WERI-Rb-1 (cell line): Measurements from ENCODE around the gene TCF12.

Source experiments
- DNase-seq: peaks from one replicate; pipeline ENCODE4 v3.0.0-alpha.2; 2020
- H3K27ac ChIP-seq: fragments of 250-450 bp; sonication (Bioruptor Pico); 2 replicates; pipeline ENCODE4 v1.5.1; 2020; ENCODE audit warnings: mild to moderate bottlenecking, moderate library complexity
- H3K27me3 ChIP-seq: fragments of 250-450 bp; sonication (Bioruptor Pico); 2 replicates; pipeline ENCODE4 v1.5.1; 2021; ENCODE audit warnings: mild to moderate bottlenecking, low read depth, moderate library complexity; ENCODE audit not compliant: insufficient read depth, severe bottlenecking
- H3K36me3 ChIP-seq: fragments of 250-450 bp; sonication (Bioruptor Pico); 2 replicates; pipeline ENCODE4 v1.5.1; 2020; ENCODE audit warnings: mild to moderate bottlenecking, moderate library complexity
- H3K4me3 ChIP-seq: 2 replicates; pipeline ENCODE4 v1.5.1; 2011; ENCODE audit warnings: low read depth, mild to moderate bottlenecking, control low read depth, low read length
- H3K9me3 ChIP-seq: fragments of 250-450 bp; sonication (Bioruptor Pico); 2 replicates; pipeline ENCODE4 v1.5.1; 2021; ENCODE audit warnings: mild to moderate bottlenecking, moderate library complexity; ENCODE audit not compliant: severe bottlenecking
- CTCF ChIP-seq: IDR thresholded peaks from 2 replicates; pipeline ENCODE4 v1.5.1; 2011; ENCODE audit warnings: low read depth, mild to moderate bottlenecking, control low read depth, inconsistent platforms, low read length

TCF12 gene

GRCh38 chr15:57297630-57298029 lies 379.2 kb downstream of the TCF12 start:
- no peak for DNase-seq
- no peaks in the 10 kb centered on the region for H3K27me3 ChIP-seq
- H3K9me3 ChIP-seq = peaks cover 3% of the 10 kb centered on the region
- no peaks in the 10 kb centered on the region for H3K36me3 ChIP-seq
- H3K4me3 ChIP-seq = no peak overlapping the region
- TF ChIP-seq CTCF = no peak
- H3K27ac ChIP-seq = no peak overlapping the region

- no peak for DNase-seq
- no peaks in the 10 kb centered on the region for H3K36me3 ChIP-seq
- peaks cover under 1% of the 10 kb centered on the region for H3K9me3 ChIP-seq
- H3K27me3 ChIP-seq = no peaks in the 10 kb centered on the region
- no peak overlapping the region for H3K27ac ChIP-seq
- TF ChIP-seq CTCF = no peak
- H3K4me3 ChIP-seq = no peak overlapping the region
Measured at GRCh38 chr15:57298204-57298603, 379.8 kb downstream of the TCF12 start.

GRCh38 chr15:57298843-57299550 lies 380.6 kb downstream of the TCF12 start:
- no peak overlapping the region for H3K4me3 ChIP-seq
- H3K27me3 ChIP-seq = no peaks in the 10 kb centered on the region
- no peaks in the 10 kb centered on the region for H3K9me3 ChIP-seq
- no peaks in the 10 kb centered on the region for H3K36me3 ChIP-seq
- TF ChIP-seq CTCF = no peak
- H3K27ac ChIP-seq = no peak overlapping the region
- DNase-seq = no peak

GRCh38 chr15:57301307-57301706 lies 382.9 kb downstream of the TCF12 start:
- H3K27ac ChIP-seq = no peak overlapping the region
- TF ChIP-seq CTCF = no peak
- H3K36me3 ChIP-seq = no peaks in the 10 kb centered on the region
- DNase-seq = no peak
- no peak overlapping the region for H3K4me3 ChIP-seq
- no peaks in the 10 kb centered on the region for H3K27me3 ChIP-seq
- H3K9me3 ChIP-seq = no peaks in the 10 kb centered on the region

- no peaks in the 10 kb centered on the region for H3K36me3 ChIP-seq
- no peak overlapping the region for H3K27ac ChIP-seq
- no peaks in the 10 kb centered on the region for H3K27me3 ChIP-seq
- DNase-seq = no peak
- no peak for TF ChIP-seq CTCF
- no peaks in the 10 kb centered on the region for H3K9me3 ChIP-seq
- H3K4me3 ChIP-seq = no peak overlapping the region
Measured at GRCh38 chr15:57302640-57303257, 384.3 kb downstream of the TCF12 start.
